Measurements from ENCODE around the gene RGPD3.

GRCh38 chr2:106358081-106358480 is 110.1 kb downstream of the RGPD3 start:
- TF ChIP-seq, protein P1, sequence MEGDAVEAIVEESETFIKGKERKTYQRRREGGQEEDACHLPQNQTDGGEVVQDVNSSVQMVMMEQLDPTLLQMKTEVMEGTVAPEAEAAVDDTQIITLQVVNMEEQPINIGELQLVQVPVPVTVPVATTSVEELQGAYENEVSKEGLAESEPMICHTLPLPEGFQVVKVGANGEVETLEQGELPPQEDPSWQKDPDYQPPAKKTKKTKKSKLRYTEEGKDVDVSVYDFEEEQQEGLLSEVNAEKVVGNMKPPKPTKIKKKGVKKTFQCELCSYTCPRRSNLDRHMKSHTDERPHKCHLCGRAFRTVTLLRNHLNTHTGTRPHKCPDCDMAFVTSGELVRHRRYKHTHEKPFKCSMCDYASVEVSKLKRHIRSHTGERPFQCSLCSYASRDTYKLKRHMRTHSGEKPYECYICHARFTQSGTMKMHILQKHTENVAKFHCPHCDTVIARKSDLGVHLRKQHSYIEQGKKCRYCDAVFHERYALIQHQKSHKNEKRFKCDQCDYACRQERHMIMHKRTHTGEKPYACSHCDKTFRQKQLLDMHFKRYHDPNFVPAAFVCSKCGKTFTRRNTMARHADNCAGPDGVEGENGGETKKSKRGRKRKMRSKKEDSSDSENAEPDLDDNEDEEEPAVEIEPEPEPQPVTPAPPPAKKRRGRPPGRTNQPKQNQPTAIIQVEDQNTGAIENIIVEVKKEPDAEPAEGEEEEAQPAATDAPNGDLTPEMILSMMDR (conservative IDR thresholded peaks at IDR 0.05 in 1 of 2, IDR thresholded peaks at IDR 0.05 in 1 of 2; ENCODE audit: low read depth in 1 of 2, low read length in 2 of 2): no peak
- no peak for TF ChIP-seq EZH2 (IDR thresholded peaks at IDR 0.05; ENCODE audit: low read length, missing control alignments)

All from fibroblast of lung (primary cell).